GM12873 (cell line): ENCODE results near the gene KCNMA1.

ENCODE experiments used
- TF ChIP-seq, protein P1 (sequence below): IDR thresholded peaks from 2 replicates; pipeline ENCODE4 v1.5.1; 2012; ENCODE audit warnings: low read depth, mild to moderate bottlenecking, moderate library complexity, low read length, control low read depth; ENCODE audit not compliant: insufficient read depth; ENCODE audit errors: missing control alignments

Gene KCNMA1

DNA sequence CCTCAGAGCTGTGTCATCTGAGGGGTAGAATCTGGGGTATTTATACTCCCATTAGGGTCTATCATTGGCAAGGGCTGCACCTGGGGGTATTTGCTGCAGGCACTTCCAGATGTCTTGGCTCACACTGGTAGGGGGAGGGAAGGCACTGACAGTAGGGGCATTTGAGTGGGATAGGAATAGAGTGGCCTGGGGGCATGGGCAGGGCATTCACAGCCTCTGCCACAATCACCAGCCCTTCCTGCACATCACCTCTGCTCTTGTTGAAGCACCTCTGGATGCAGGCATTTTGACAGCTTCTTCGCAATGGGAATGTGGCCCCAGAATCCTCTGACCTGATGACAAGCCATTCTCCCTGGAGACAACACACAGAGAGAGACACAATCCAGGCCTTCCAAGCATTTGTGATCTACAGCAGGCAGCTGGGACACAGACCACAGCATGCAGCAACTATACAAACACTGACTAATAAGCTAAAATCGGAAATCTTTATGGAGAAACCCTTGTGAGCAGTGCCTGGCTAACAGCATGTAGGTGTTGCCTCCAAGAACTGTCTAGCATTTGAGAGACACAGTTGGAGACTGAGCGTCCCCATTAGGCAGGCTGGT, 178.5 kb downstream of the KCNMA1 start:
- TF ChIP-seq, protein P1, sequence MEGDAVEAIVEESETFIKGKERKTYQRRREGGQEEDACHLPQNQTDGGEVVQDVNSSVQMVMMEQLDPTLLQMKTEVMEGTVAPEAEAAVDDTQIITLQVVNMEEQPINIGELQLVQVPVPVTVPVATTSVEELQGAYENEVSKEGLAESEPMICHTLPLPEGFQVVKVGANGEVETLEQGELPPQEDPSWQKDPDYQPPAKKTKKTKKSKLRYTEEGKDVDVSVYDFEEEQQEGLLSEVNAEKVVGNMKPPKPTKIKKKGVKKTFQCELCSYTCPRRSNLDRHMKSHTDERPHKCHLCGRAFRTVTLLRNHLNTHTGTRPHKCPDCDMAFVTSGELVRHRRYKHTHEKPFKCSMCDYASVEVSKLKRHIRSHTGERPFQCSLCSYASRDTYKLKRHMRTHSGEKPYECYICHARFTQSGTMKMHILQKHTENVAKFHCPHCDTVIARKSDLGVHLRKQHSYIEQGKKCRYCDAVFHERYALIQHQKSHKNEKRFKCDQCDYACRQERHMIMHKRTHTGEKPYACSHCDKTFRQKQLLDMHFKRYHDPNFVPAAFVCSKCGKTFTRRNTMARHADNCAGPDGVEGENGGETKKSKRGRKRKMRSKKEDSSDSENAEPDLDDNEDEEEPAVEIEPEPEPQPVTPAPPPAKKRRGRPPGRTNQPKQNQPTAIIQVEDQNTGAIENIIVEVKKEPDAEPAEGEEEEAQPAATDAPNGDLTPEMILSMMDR, result no peak

GRCh38 chr10:77457721-77458120, 179.9 kb downstream of the KCNMA1 start:
- TF ChIP-seq, protein P1, result no peak

- TF ChIP-seq, protein P1, result no peak
Observed at GRCh38 chr10:77457266-77457665, 180.3 kb downstream of the KCNMA1 start.

DNA sequence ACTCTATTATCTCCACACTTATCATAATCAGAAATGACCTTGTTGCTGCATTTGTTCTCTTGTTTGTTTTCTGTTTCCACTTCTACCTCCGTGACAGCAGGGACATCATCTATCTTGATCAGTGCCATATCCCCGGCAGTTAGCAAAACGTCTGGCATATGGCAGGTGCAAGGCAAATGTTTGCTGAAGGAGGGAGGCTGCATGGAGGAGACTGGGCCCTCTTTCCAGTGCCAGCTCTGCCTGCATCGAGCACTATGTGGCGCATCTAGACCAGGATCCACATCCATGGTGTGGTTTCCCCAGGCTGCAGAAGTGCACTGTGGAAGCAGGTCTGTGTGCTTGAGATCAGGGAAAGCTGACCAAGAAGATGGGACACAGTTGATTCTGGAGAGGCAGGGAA, 181.2 kb downstream of the KCNMA1 start:
- TF ChIP-seq, protein P1, result peak; percentile 23

DNA sequence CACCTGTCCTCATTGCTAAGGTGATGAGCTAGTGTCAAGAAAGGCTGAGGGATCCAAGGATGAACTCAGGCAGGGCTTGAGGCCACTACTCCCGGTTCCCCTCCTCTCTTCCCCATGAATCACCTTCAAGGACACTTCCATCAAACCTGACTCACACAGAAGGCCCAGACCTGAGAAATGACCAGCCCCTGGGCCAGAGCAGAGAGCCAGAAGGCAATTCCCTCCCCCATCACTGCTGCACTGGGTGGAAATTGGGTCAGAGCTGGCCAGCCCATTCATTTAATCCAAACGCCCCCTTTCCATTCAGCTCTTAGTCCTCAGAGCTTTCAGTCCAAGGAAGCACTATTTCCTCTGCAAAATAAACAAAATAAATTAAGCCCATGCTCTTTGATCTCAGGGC, 182.0 kb downstream of the KCNMA1 start:
- TF ChIP-seq, protein P1, result no peak

DNA sequence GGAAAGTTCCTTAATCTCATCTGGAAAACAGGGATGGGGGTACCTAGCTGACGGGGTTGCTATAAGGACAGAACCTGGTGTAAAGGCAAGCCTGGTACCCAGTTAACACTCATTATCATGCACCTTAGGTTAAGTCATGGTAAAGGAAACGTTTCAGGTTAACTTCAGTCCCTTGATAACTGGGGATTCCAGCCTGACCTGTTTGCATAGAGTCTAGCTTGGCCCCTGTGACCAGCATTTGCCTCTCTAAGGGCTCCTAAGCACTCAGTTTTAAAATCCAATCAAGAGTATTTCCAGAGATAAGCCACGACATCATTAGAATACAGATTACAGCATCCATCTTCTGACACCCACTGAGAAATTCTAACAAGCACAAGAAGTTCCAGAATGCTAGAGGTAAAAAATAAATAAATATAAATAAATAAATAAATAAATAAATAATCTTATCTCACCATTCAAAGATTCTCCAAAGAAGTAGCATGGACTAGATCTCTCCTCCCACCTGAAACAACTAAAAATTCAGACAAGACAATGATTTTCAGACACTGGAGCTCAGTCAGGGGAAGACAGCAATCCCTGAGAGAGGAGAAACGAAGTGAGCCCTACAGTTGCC, 184.6 kb downstream of the KCNMA1 start:
- TF ChIP-seq, protein P1, result no peak

GRCh38 chr10:77451886-77452285, 185.7 kb downstream of the KCNMA1 start:
- TF ChIP-seq, protein P1, result no peak

DNA sequence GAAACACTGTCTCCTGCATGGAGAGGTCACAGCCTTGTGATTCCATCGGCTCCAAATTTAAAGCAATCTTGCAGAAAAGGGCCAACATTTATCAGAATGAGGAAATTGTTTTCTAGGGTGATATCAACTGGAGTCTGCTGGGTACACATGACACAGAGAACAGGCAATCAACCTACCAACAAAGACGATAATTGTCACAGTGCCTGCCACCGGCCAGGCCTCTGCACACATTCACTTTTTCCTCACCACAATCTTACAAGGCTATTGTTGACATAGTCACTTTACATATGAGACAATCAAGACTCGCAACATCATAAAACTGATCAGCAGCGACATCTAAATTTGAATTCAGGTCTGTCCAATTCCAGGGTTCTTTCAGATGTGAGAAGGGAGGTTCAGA, 189.4 kb downstream of the KCNMA1 start:
- TF ChIP-seq, protein P1, result no peak
